OCI-LY3 (cell line): ENCODE data around the gene LPP.

Experiments used
- CTCF ChIP-seq: fragments of 200-600, 300-600 bp; sonication (generic); IDR thresholded peaks from 2 replicates; pipeline ENCODE4 v1.5.1; 2014; ENCODE audit warnings: antibody characterized with exemption, low read length, low read depth
- EZH2phosphoT487 ChIP-seq: fragments of 200-600 bp; shearing (Covaris generic); IDR thresholded peaks from 2 replicates; pipeline ENCODE4 v1.6.1; 2018; ENCODE audit warnings: antibody characterized with exemption, mixed run types, low read depth

GRCh38 chr3:188558343-188559071 lies 404.6 kb downstream of the LPP start:
- no peak for TF ChIP-seq CTCF
- no peak for TF ChIP-seq EZH2phosphoT487
